ELR (cell line): ENCODE results near the gene TOP1.

Experiments used
- DNase-seq: peaks from one replicate; pipeline ENCODE4 v3.0.0-alpha.2; 2015; ENCODE audit warnings: low read depth

The TOP1 gene

DNA sequence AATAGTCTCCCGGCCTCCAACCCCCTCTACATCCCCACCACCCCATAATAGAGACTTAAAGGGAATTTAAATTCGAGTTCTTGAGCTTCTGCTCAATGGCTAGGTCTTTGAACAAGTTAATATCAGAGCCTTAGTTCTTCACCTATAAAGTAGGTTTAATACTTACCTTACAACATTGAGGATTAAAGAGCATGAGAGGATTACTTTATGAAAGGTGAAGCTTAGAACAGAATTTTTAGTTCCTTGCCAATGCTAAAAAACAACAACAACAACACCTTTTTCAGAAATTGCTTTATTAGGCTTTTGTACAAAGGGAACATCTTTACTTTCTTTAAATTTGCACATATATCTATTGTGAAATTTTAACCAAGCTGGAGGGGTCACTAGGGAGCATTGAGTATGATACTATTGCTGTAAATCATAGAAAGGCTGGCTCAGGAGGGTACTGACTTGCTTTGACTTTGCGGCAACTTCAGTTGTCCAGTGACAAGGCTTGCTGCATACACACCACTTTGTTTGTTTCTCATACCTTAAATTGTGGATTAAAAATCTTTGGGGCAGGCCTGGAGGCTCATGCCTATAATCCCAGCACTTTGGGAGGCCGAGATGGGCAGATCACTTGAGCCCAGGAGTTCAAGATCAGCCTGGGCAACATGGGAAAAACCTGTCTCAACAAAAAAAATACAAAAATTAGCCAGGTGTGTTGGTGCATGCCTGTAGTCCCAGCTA, 9.7 kb downstream of the TOP1 start:
- DNase-seq = no peak

DNA sequence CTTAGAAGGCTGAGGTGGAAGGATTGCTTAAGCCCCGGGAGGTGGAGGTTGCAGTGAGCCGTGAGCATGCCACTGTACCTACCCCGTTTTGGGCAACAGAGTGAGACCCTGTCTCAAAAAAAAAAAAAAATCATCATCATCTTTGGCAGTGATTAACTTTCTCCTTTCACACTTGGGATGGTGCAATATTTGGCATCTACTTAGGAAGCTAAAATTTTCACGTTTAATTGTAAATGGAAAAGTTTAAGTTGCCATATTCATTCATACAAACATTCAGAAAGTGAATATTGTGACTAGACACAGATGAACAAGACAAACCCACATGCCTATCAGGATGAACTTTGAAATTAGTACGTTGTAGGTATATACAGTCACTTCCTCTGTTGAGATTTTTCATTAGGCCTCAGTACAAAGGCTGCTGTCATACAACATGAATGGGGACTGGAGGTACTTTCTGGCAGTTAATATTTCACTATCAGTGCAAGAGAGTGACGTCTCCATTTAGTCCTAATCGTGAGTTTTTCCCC, 10.3 kb downstream of the TOP1 start:
- no peak for DNase-seq

GRCh38 chr20:41040855-41041254, 12.2 kb downstream of the TOP1 start:
- no peak for DNase-seq

DNA sequence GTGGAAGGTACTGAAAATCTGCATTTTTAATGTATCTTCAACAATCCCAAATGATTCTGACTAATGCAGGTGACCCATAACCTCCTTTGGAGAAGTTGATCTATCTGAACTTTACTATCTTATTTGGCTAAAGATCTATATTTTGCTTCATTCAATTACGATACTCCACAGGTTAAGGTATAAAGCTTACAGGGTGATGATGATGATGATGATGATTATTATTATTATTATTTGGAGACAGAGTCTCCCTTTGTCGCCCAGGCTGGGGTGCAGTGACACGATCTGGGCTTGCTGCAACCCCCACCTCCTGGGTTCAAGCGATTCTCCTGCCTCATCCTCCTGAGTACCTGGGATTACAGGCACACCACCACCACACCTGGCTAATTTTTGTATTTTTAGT, 13.1 kb downstream of the TOP1 start:
- DNase-seq = no peak

DNA sequence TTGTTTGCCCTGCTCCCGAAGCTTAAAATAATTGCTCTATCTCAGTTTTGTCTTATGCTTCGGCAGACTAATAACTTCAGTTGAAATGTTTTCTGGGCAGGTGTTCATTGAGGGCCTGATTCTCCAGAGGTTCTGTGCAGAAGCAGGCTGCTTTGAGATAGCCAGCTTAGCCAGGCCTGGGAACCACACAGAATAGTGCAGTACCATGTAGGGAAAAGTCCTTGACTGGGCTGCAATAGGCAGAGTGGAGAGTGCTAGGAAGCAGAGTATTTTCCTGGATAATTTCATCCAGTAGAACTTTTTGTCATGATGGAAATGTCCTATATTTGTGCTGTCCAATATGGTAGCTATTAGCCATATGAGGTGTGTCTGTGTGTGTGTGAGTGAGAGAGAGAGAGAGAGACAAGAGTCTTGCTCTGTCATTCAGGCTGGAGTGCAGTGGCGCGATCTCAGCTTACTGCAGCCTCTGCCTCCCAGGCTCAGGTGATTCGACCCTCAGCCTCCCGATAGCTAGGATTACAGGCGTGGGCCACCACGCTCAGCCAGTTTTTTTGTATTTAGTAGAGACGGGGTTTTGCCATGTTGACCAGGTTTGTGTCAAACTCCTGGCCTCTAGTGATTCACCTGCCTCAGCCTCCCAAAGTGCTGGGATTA, 15.9 kb downstream of the TOP1 start:
- no peak for DNase-seq

GRCh38 chr20:41045671-41046070, 17.0 kb downstream of the TOP1 start:
- no peak for DNase-seq

DNA sequence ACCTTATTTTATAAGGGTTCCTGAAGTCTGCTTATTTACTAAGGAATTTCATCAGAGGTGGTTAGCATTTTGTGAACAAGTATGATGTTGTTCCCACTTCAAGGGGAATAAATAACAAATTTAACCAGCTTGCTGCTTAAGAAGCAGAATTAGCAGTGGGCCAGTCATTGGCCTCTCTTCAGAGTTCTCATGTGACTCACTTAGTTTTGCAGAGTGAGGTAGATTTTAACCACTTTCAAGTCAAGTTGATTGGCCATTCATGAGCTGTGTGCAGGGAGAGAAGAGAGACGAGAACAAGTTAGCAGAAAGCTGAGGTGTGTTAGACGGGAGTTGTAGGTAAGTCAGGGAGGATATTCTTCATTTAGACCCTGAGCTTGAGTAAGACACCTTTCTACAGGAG, 18.1 kb downstream of the TOP1 start:
- peak; percentile 65 for DNase-seq

DNA sequence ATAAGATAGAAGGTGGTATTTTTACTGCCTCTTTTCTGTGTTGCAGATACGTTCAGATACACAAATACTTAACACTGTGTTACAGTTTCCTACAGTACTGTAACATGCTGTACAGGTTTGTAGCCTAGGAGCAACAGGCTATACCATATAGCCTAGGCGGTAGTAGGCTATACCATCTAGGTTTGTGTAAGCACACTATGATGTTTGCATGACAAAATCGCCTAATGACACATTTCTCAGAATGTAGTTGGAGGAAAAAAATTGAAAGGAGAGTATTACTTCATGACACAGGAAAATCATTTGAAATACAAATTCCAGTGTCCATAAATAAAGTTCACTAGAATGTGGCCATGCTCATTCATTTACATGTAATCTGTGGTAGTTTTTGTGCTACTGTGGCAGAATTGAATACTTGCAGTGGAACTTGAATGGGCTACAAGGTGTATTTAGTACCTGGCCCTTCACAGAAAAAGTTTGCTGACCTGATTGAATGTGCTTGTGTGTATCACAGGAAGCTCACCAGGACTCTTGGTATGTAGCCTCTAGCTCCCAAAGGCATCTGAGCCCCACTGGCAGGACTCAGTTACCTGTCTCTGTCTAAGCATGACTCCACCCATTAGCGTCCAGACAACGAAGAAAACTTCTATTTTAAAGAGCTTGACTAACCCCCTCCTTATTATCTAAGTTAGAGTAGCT, 18.8 kb downstream of the TOP1 start:
- peak; percentile 25 for DNase-seq

DNA sequence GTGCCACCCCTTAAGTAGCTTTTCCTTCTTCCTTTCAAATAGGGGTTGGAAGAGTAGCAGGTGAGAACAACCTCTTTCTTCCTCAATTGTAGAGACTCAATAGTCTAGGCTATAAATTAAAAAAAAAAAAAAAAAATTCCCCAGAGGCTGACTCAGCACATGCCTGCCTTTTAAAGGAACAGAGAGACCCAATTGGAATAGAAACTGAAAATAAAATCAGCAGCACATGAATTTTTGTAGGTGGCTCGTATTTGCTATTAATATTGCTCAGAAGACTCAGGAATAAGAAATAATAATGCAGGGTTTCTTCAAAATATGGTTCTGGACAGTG, 19.3 kb downstream of the TOP1 start:
- DNase-seq = peak; percentile 64

GRCh38 chr20:41048461-41049301, 20.1 kb downstream of the TOP1 start:
- no peak for DNase-seq

DNA sequence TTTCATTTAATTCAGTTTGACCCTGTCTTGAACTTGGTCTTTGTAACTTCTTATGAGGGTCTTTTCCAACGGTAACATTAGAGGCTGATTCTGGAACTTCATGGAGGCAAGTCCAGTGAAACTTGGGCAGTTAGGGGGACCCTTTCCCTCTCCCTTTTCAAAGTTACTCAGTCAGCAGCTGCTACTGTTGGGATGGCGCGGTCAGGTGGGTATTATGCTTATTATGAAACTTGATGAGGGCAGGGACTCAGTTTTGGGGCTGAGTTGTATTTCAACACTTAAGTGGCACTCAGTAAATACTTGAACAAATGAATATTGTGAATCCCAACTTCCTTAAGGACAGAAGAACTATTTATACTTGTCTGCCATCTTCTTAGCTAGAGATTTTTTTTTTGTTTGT, 20.8 kb downstream of the TOP1 start:
- DNase-seq = no peak

DNA sequence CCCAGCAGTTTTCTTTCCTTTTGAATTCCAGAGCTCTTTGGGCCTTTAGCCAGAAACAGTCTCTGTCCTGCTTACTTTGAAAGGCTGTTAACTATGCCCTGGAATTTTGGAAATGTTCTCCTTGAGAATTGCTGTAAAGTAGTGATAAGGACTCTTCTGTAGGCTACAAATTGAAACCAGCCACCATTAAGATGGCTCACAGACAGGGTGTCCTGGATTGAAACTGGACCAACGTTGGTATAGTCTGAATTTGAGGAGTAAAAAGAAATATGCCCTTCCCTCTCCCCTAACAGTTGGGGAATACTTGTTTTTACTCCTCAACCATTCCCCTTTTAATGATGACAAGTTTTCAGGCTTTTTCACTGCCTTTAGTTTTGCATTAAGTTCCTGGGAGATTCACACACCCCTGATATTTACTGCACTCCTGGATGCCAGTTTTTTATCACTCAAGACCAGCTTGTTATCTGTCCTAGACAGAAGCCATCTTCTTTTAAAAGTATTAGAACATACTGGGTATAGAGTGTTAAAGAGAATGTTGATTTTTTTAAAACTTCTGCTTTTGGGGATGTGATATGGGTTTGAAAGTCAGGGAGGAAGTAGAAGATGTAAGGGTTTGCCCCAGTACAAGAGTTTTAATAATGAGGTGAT, 21.9 kb downstream of the TOP1 start:
- no peak for DNase-seq

DNA sequence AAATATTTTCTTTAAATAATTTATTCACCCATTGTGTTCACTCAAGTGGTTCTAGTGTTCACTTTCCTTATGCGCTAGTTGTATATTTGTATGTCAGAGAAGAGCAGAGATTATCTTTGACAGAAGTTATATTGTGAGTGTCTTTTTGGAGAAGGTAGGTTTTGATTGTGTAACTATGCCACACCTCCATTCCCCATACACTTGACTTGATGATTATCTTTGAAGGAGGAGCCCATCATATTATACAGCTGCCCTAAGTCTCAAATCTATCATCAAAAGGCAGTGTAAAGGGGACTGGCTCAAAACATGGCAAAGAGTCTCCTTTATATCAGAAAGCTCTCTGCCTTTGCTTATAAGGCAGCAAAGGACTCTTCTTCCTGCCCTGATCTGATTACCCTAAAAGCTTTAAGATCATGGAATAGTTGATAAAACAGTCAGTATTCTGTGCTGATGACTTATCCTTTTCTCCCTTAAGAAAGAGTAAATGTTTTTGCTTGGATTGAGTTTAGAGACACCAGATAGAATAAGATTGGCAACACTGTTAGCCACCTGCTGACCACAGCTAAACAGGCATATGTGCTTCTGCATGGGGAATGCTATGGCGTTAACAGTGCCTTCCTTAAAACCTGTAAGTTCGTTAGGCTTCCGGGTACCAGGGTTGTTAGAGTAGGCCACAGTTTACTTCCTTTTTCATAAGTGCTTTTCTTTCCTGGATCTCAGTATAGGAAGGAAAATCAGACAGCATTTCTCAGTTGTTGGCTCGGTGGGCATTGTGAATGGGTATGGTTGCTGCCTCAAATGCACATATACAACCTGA, 22.6 kb downstream of the TOP1 start:
- no peak for DNase-seq

DNA sequence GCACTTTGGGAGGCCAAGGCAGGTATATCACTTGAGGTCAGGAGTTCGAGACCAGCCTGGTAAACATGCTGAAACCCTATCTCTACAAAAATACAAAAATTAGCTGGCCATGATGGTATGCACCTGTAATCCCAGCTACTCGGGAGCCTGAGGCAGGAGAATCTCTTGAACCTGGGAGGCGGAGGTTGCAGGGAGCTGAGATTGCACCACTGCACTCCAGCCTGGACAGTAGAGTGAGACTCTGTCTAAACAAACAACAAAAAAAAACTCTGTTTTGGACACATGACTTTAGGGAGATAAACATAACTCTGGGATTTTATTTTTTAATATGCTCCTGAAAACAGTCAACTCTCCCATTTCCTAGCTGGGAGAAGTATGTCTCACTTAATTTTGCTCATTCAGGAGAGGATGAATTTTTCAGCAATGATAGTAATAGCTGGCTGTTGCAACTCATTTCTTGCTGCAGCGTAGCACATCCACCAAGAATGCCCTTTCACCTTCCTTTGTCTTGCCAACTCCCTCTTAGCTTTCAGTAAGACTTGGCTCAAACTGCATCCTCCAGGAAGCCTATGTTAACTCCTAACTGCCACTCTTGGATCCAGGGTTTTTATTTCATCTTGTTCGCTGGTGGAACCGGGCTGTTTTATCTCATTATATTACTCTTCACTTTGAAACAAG, 24.3 kb downstream of the TOP1 start:
- peak; percentile 46 for DNase-seq

DNA sequence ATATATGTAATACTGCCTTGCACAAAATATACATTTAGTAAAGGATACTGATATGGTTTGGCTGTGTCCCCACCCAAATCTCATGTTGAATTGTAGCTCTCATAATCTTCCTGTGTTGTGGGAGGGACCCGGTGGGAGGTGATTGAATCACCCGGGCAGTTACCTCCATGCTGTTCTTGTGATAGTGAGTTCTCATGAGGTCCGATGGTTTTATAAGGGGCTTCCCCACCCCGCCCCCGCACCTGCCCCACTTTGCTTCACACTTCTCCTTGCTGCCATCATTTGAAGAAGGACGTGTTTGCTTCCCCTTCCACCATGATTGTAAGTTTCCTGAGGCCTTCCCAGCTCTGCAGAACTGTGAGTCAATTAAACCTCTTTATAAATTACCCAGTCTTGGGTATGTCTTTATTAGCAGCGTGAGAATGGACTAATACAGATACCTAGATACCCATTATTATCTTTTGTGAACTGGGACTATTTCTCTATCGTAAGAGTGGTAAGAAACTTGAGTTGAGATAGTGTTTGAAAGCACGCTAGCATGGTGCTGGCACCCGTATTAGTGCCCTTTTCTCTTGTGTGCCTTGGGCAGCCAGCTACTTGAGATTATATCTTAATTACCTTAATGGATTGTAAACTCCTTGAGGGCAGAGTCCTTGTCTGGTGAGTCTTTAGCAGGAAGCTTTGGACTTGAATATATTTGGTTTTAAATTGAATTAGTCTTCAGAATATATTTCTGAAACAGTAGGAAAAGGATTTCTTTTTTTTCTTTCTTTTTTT, 25.6 kb downstream of the TOP1 start:
- DNase-seq = no peak

- DNase-seq = no peak
Observed at GRCh38 chr20:41054847-41055230, 26.2 kb downstream of the TOP1 start.

GRCh38 chr20:41055679-41056078, 27.1 kb downstream of the TOP1 start:
- DNase-seq = no peak

GRCh38 chr20:41057999-41058673, 29.5 kb downstream of the TOP1 start:
- DNase-seq = peak; percentile 96
